GM12878 (cell line): ENCODE results near the gene SLC2A3.
"Not testable (repeated sequence)": the region's sequence is repeated elsewhere in the genome, so short reads cannot be mapped to it uniquely, and the experiment has no call there.

Experiments
- CTCF ChIP-seq, 3 experiments: IDR thresholded peaks in 2 of 3; conservative IDR thresholded peaks in 1 of 3; 2 replicates each; pipeline ENCODE4 v1.5.1; 2011; ENCODE audit warnings: low read depth in 3 of 3, low read length in 3 of 3, mild to moderate bottlenecking in 3 of 3, control low read depth in 2 of 3, moderate library complexity in 2 of 3, inconsistent platforms in 1 of 3, mixed read lengths in 1 of 3; ENCODE audit not compliant: control insufficient read depth in 2 of 3, insufficient read depth in 1 of 3; ENCODE audit errors: extremely low read depth in 1 of 3
- EGR1 ChIP-seq, 2 experiments: IDR thresholded peaks; 1 replicate in 1 of 2; 2 replicates in 1 of 2; pipeline ENCODE4 v1.6.1; 2011 to 2012; ENCODE audit warnings: low read depth in 2 of 2, low read length in 2 of 2, borderline replicate concordance in 1 of 2, mild to moderate bottlenecking in 1 of 2, moderate library complexity in 1 of 2
- IRF3 ChIP-seq: fragments of 450-650 bp; IDR thresholded peaks from 2 replicates; pipeline ENCODE4 v1.6.1; 2014; ENCODE audit warnings: mild to moderate bottlenecking
- JUNB ChIP-seq: IDR thresholded peaks from 2 replicates; pipeline ENCODE4 v1.6.1; 2016; ENCODE audit warnings: antibody characterized with exemption, mild to moderate bottlenecking
- NFYA ChIP-seq: IDR thresholded peaks from 2 replicates; pipeline ENCODE4 v1.6.1; 2011; ENCODE audit warnings: low read depth, mild to moderate bottlenecking, low read length, improper control_type of control experiment, borderline replicate concordance
- POLR2A ChIP-seq: IDR thresholded peaks from 2 replicates; pipeline ENCODE4 v1.6.1; 2011; ENCODE audit warnings: low read depth, mild to moderate bottlenecking, low read length
- RAD51 ChIP-seq: fragments of 450-650 bp; IDR thresholded peaks from 2 replicates; pipeline ENCODE4 v1.6.1; 2016; ENCODE audit warnings: moderate library complexity, mild to moderate bottlenecking, inconsistent platforms
- YBX1 ChIP-seq: fragments of 450-650 bp; IDR thresholded peaks from 2 replicates; pipeline ENCODE4 v1.6.1; 2016; ENCODE audit warnings: antibody characterized with exemption
- ZNF687 ChIP-seq: fragments of 450-650 bp; IDR thresholded peaks from 2 replicates; pipeline ENCODE4 v1.6.1; 2017; ENCODE audit warnings: mild to moderate bottlenecking, moderate library complexity
- TF ChIP-seq, protein P1 (sequence below): IDR thresholded peaks from 2 replicates; pipeline ENCODE4 v1.6.1; 2011; ENCODE audit warnings: borderline replicate concordance, low read depth, mild to moderate bottlenecking, moderate library complexity, mixed read lengths, low read length; ENCODE audit not compliant: insufficient read depth; ENCODE audit errors: extremely low read length

- not testable (repeated sequence) for TF ChIP-seq NFYA; CTCF (IDR thresholded peaks at IDR 0.05 in 2 of 3, conservative IDR thresholded peaks at IDR 0.05 in 1 of 3; ENCODE audit: control insufficient read depth in 2 of 3, extremely low read depth in 1 of 3, insufficient read depth in 1 of 3, low read depth in 3 of 3, low read length in 3 of 3); RAD51; JUNB; POLR2A; EGR1 (IDR thresholded peaks at IDR 0.05; ENCODE audit: borderline replicate concordance in 1 of 2, low read depth in 2 of 2, low read length in 2 of 2); YBX1; ZNF687; IRF3
- TF ChIP-seq, protein P1, sequence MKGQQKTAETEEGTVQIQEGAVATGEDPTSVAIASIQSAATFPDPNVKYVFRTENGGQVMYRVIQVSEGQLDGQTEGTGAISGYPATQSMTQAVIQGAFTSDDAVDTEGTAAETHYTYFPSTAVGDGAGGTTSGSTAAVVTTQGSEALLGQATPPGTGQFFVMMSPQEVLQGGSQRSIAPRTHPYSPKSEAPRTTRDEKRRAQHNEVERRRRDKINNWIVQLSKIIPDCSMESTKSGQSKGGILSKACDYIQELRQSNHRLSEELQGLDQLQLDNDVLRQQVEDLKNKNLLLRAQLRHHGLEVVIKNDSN, result not testable (repeated sequence)
Measured at GRCh38 chr12:7918268-7918590, 17.8 kb downstream of the SLC2A3 start.
